Parathyroid adenoma (tissue), 2 donors: ENCODE data around the gene INCA1.

Experiments
- H2AFZ ChIP-seq: fragments of 300-600 bp; sonication (generic); one replicate; pipeline ENCODE4 v1.7.0; 2017; ENCODE audit warnings: antibody characterized with exemption, mild to moderate bottlenecking
- H3K27ac ChIP-seq: fragments of 300-600 bp; sonication (generic); one replicate; pipeline ENCODE4 v1.7.0; 2017
- H3K27me3 ChIP-seq: fragments of 300-600 bp; sonication (generic); one replicate; pipeline ENCODE4 v1.7.0; 2017; ENCODE audit warnings: low read length; ENCODE audit not compliant: control insufficient read depth, insufficient read depth
- H3K36me3 ChIP-seq: fragments of 300-600 bp; sonication (generic); one replicate; pipeline ENCODE4 v1.7.0; 2017; ENCODE audit warnings: low read length; ENCODE audit not compliant: control insufficient read depth, insufficient read depth
- H3K4me1 ChIP-seq: fragments of 300-600 bp; sonication (generic); one replicate; pipeline ENCODE4 v1.7.0; 2017; ENCODE audit warnings: control low read depth
- H3K4me2 ChIP-seq: fragments of 300-600 bp; sonication (generic); one replicate; pipeline ENCODE4 v1.7.0; 2017; ENCODE audit warnings: low read length
- H3K4me3 ChIP-seq: fragments of 300-600 bp; sonication (generic); one replicate; pipeline ENCODE4 v1.7.0; 2017; ENCODE audit warnings: low read depth, low read length
- H3K79me2 ChIP-seq: fragments of 300-600 bp; sonication (generic); one replicate; pipeline ENCODE4 v1.7.0; 2017; ENCODE audit warnings: control low read depth
- H3K9ac ChIP-seq: fragments of 300-600 bp; sonication (generic); one replicate; pipeline ENCODE4 v1.7.0; 2017; ENCODE audit warnings: mild to moderate bottlenecking
- H3K9me3 ChIP-seq: fragments of 300-600 bp; sonication (generic); one replicate; pipeline ENCODE4 v1.7.0; 2017; ENCODE audit warnings: low read length; ENCODE audit not compliant: control insufficient read depth
- TF ChIP-seq, protein P1 (sequence below): fragments of 300-600 bp; sonication (generic); IDR thresholded peaks from one replicate; pipeline ENCODE4 v1.7.0; 2017; ENCODE audit warnings: antibody characterized with exemption, mild to moderate bottlenecking
- donor health status: primary hyperparathyroidism.

Gene INCA1

DNA sequence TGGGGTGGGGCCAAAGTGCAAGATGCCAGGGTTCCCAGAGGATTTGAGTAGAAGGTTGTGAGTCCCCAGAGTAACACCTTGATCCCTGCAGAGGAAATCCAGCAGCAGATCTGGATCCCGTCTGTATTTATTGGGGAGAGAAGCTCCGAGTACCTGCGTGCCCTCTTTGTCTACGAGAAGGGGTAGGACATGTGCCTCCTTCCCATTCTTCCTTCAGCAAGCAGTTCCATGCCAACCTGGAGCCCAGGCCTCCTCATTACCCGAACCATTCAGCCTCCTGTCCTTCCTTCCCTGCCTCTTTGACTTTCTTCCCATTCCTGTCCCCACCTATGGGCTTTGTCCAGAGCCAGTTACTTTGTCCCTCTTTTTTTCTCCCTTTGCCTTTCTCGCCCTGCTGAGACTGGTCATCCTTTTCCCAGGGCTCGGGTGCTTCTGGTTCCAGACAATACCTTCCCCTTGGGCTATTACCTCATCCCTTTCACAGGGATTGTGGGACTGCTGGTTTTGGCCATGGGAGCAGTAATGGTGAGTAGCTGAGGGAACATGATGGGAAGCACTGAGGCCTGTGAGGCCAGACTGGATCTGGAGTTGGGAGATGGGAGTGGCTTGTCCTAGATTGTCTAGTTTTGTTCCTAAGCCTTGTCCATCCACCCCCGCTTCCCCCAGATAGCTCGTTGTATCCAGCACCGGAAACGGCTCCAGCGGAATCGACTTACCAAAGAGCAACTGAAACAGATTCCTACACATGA, 54.4 kb downstream of the INCA1 start:
- Histone ChIP-seq H3K4me1 (peaks cover 22% of the 10 kb centered on the region), H3K36me3 (no peaks in the 10 kb centered on the region), H3K27me3 (no peaks in the 10 kb centered on the region), H3K27ac (no peak overlapping the region), H3K9ac (no peak overlapping the region), H3K9me3 (no peaks in the 10 kb centered on the region), H3K4me2 (no peak overlapping the region), H2AFZ (no peak overlapping the region), H3K79me2 (peaks cover 24% of the 10 kb centered on the region), H3K4me3 (no peak overlapping the region)
- TF ChIP-seq, protein P1, sequence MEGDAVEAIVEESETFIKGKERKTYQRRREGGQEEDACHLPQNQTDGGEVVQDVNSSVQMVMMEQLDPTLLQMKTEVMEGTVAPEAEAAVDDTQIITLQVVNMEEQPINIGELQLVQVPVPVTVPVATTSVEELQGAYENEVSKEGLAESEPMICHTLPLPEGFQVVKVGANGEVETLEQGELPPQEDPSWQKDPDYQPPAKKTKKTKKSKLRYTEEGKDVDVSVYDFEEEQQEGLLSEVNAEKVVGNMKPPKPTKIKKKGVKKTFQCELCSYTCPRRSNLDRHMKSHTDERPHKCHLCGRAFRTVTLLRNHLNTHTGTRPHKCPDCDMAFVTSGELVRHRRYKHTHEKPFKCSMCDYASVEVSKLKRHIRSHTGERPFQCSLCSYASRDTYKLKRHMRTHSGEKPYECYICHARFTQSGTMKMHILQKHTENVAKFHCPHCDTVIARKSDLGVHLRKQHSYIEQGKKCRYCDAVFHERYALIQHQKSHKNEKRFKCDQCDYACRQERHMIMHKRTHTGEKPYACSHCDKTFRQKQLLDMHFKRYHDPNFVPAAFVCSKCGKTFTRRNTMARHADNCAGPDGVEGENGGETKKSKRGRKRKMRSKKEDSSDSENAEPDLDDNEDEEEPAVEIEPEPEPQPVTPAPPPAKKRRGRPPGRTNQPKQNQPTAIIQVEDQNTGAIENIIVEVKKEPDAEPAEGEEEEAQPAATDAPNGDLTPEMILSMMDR: no peak

DNA sequence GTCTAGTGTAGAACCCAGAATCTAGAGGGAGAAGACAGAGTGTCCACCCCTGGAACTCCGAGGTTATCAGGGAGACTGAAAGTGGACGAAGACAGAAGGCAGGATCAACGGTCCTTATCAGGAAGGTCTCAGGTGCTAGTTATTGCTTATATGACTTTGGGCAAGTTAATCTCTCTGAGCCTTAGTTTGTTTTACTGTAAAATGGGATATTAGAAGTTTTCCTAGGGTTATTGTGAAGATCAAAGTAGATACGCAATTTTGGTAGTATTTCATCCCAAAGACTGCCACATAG, 56.1 kb downstream of the INCA1 start:
- peaks cover 20% of the 10 kb centered on the region for H3K79me2 ChIP-seq
- peak overlapping the region; percentile 97 for H3K4me2 ChIP-seq
- no peaks in the 10 kb centered on the region for H3K9me3 ChIP-seq
- peaks cover 22% of the 10 kb centered on the region for H3K4me1 ChIP-seq
- peak overlapping the region; percentile 24 for H3K27ac ChIP-seq
- H3K4me3 ChIP-seq: peak overlapping the region; percentile 91
- H2AFZ ChIP-seq: no peak overlapping the region
- H3K9ac ChIP-seq: peak overlapping the region; percentile 69
- no peaks in the 10 kb centered on the region for H3K27me3 ChIP-seq
- H3K36me3 ChIP-seq: no peaks in the 10 kb centered on the region
- TF ChIP-seq, protein P1: no peak

DNA sequence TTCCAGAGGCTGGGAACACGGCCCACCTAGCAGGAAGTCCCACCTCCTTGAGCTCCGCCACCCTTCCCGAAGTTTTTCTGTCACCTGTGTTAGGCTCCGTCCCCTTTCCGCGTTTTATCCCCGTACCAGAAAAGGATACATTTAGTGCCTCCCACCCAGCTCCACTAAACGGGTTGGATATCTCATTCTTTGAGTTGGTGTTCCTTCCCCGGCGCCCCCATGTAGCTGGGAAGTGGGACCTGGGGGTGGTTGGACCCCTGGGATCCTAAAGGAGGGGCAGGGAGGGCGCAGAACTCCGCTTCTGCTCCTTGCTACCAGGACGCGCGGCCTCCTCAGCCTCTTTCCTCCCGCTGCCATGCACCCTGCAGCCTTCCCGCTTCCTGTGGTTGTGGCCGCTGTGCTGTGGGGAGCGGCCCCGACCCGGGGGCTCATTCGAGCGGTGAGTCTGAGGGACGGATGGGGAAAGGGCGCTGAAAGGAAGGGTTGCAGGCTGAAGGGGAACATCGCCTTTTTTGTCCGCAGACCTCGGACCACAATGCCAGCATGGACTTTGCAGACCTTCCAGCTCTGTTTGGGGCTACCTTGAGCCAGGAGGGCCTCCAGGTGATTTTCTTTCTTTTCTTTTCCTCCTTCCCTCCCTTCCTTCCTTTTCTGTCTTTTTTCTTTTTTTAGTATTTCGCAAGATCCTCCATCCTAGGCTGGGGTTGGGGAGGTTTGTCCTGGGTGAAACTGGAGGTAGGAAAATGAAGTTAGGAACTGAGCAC, 56.6 kb downstream of the INCA1 start:
- peak overlapping the region; percentile 97 for H3K4me2 ChIP-seq
- peak overlapping the region; percentile 91 for H3K4me3 ChIP-seq
- H3K27me3 ChIP-seq: no peaks in the 10 kb centered on the region
- no peaks in the 10 kb centered on the region for H3K36me3 ChIP-seq
- TF ChIP-seq, protein P1: no peak
- H3K9me3 ChIP-seq: no peaks in the 10 kb centered on the region
- peak overlapping the region; percentile 91 for H3K27ac ChIP-seq
- H3K79me2 ChIP-seq: peaks cover 20% of the 10 kb centered on the region
- peaks cover 22% of the 10 kb centered on the region for H3K4me1 ChIP-seq
- peak overlapping the region; percentile 69 for H3K9ac ChIP-seq
- peak overlapping the region; percentile 81 for H2AFZ ChIP-seq

DNA sequence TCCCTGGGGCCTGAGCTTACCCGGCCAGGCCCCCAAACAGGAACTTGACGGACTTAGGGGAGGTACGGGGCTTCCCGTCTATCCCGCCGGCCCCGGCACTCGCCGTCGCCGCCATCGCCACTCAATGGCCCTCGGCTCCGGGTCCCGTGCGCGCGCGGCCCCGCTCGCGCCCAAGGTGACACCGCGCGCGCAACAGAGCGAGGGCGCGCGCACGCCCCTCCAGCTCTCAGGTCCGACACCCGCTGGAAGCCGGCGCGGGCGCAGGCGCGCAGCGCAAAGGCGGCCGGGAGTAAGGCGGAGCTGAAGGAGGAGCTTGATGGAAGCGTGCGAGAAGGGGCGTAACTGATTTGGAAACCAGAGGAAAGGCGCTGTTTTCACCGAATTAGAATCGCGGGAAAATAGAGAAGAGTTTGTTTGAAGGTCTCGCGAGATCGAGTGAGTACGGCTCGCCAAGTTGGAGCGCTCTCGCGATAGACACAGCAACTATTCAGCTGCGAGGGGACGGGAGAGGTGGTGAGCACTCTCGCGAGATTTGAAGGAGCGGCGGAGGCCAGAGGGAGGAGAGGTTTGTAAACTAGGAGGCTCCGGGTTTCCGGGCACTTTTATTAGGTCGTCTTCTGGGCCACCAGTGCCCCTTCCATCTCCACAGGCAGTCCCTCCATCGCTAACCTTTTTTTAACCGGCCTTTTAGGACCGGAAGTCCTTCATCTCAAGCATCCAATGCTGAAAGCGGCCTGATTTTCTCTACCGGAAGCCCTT, 57.3 kb downstream of the INCA1 start, which contains the start of the genes RNF167 and SLC25A11:
TSS of gene RNF167 (plus strand) at position 473 of the 759 bp plus-strand sequence. CDS start 642 bp downstream, outside the sequence.
TSS of gene SLC25A11 (minus strand) at position 251 of the 759 bp plus-strand sequence. CDS start at position 115, 136 bp downstream.
- H3K9me3 ChIP-seq: no peaks in the 10 kb centered on the region
- TF ChIP-seq, protein P1: no peak
- no peaks in the 10 kb centered on the region for H3K27me3 ChIP-seq
- peak within 1 kb of the TSS; percentile 81 for H2AFZ ChIP-seq
- H3K4me1 ChIP-seq: peaks cover 18% of the 10 kb centered on the region
- peak within 1 kb of the TSS; percentile 69 for H3K9ac ChIP-seq
- no peaks in the 10 kb centered on the region for H3K36me3 ChIP-seq
- H3K4me3 ChIP-seq: peak within 1 kb of the TSS; percentile 91
- peak within 1 kb of the TSS; percentile 91 for H3K27ac ChIP-seq
- H3K4me2 ChIP-seq: peak within 1 kb of the TSS; percentile 97
- peaks cover 20% of the 10 kb centered on the region for H3K79me2 ChIP-seq
